Measurements from ENCODE around the gene NCKAP5. TPM values are rescaled to one million over a fixed set of nuclear protein-coding genes. Genes with fewer than 3 reads are reported as not detected.

The NCKAP5 gene
- total RNA-seq, 1 donor from 2014 or later, result 8.8 TPM

GRCh38 chr2:133456971-133457370, 111.3 kb downstream of the NCKAP5 start:
- H3K36me3 ChIP-seq, result no peaks in the 10 kb centered on the region
- H3K4me3 ChIP-seq, result no peak overlapping the region
- no peak for TF ChIP-seq CTCF (IDR thresholded peaks at IDR 0.05)
- no peak for TF ChIP-seq POLR2AphosphoS5 (IDR thresholded peaks at IDR 0.05; ENCODE audit: insufficient read depth in 1 of 2, low read depth in 1 of 2)
- no peak for TF ChIP-seq POLR2A (IDR thresholded peaks at IDR 0.05)
- no peaks in the 10 kb centered on the region for H3K9me3 ChIP-seq
- H3K27me3 ChIP-seq, result no peaks in the 10 kb centered on the region
- intact Hi-C loops (cut with DNase I), result no loop called here
- no peak for DNase-seq (ENCODE audit: extremely low spot score in 2 of 2)
- H3K27ac ChIP-seq, result no peak overlapping the region
- no peaks in the 10 kb centered on the region for H3K4me1 ChIP-seq

GRCh38 chr2:133456156-133456555, 112.1 kb downstream of the NCKAP5 start:
- H3K9me3 ChIP-seq, result no peaks in the 10 kb centered on the region
- intact Hi-C loops (cut with DNase I), result no loop called here
- no peaks in the 10 kb centered on the region for H3K36me3 ChIP-seq
- TF ChIP-seq POLR2A (IDR thresholded peaks at IDR 0.05), result no peak
- TF ChIP-seq POLR2AphosphoS5 (IDR thresholded peaks at IDR 0.05; ENCODE audit: insufficient read depth in 1 of 2, low read depth in 1 of 2), result no peak
- no peak for TF ChIP-seq CTCF (IDR thresholded peaks at IDR 0.05)
- no peak overlapping the region for H3K27ac ChIP-seq
- no peaks in the 10 kb centered on the region for H3K4me1 ChIP-seq
- H3K27me3 ChIP-seq, result no peaks in the 10 kb centered on the region
- H3K4me3 ChIP-seq, result no peak overlapping the region
- DNase-seq (ENCODE audit: extremely low spot score in 2 of 2), result no peak

GRCh38 chr2:133453032-133453431, 115.2 kb downstream of the NCKAP5 start:
- DNase-seq (ENCODE audit: extremely low spot score in 2 of 2), result no peak
- intact Hi-C loops (cut with DNase I), result no loop called here

GRCh38 chr2:133452583-133452982, 115.7 kb downstream of the NCKAP5 start:
- no peak for DNase-seq (ENCODE audit: extremely low spot score in 2 of 2)
- H3K4me1 ChIP-seq, result no peaks in the 10 kb centered on the region
- H3K4me3 ChIP-seq, result no peak overlapping the region
- H3K27ac ChIP-seq, result no peak overlapping the region
- intact Hi-C loops (cut with DNase I), result no loop called here
- TF ChIP-seq POLR2A (IDR thresholded peaks at IDR 0.05) (no peak), POLR2AphosphoS5 (IDR thresholded peaks at IDR 0.05; ENCODE audit: insufficient read depth in 1 of 2, low read depth in 1 of 2) (no peak), CTCF (IDR thresholded peaks at IDR 0.05) (no peak)
- no peaks in the 10 kb centered on the region for H3K9me3 ChIP-seq
- no peaks in the 10 kb centered on the region for H3K27me3 ChIP-seq
- H3K36me3 ChIP-seq, result no peaks in the 10 kb centered on the region

More at GRCh38 chr2:133453032-133453431, 115.2 kb downstream of the NCKAP5 start:
- Histone ChIP-seq H3K4me3 (no peak overlapping the region), H3K4me1 (no peaks in the 10 kb centered on the region), H3K36me3 (no peaks in the 10 kb centered on the region), H3K27ac (no peak overlapping the region), H3K27me3 (no peaks in the 10 kb centered on the region), H3K9me3 (no peaks in the 10 kb centered on the region)
- TF ChIP-seq CTCF (IDR thresholded peaks at IDR 0.05) (no peak), POLR2A (IDR thresholded peaks at IDR 0.05) (no peak), POLR2AphosphoS5 (IDR thresholded peaks at IDR 0.05; ENCODE audit: insufficient read depth in 1 of 2, low read depth in 1 of 2) (no peak)

DNA sequence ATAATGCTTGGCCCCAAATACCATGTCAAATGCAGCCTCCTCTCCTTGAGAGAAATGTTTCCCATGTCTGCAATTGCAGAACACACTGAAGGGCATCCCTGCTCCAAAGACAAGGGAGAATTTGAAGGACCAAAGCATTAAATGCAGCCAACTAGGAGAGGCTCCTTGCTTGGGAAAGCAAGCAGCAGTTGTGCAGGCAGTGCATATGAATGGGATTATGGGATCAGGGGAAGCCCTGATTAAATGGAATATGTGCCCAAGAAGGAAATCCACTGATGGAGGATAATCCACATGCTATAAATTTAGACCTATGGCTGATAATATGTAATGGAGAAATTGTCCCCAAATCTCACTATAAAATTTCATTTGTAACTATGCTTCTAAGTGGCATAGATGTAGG, 116.1 kb downstream of the NCKAP5 start:
- H3K27ac ChIP-seq, result no peak overlapping the region
- H3K27me3 ChIP-seq, result no peaks in the 10 kb centered on the region
- H3K4me3 ChIP-seq, result no peak overlapping the region
- TF ChIP-seq CTCF (IDR thresholded peaks at IDR 0.05) (no peak), POLR2A (IDR thresholded peaks at IDR 0.05) (no peak), POLR2AphosphoS5 (IDR thresholded peaks at IDR 0.05; ENCODE audit: insufficient read depth in 1 of 2, low read depth in 1 of 2) (no peak)
- no peaks in the 10 kb centered on the region for H3K4me1 ChIP-seq
- no peak for DNase-seq (ENCODE audit: extremely low spot score in 2 of 2)
- no peaks in the 10 kb centered on the region for H3K36me3 ChIP-seq
- intact Hi-C loops (cut with DNase I), result no loop called here
- H3K9me3 ChIP-seq, result no peaks in the 10 kb centered on the region

All from vagina (tissue), 2 donors.